Measurements from ENCODE around the gene ISL2. TPM values are rescaled to one million over a fixed set of nuclear protein-coding genes. Genes with fewer than 3 reads are reported as not detected.

The ISL2 gene
- total RNA-seq, 8 experiments from 2014 or later: 0.49 to 11.1 (median 1.6) TPM

DNA sequence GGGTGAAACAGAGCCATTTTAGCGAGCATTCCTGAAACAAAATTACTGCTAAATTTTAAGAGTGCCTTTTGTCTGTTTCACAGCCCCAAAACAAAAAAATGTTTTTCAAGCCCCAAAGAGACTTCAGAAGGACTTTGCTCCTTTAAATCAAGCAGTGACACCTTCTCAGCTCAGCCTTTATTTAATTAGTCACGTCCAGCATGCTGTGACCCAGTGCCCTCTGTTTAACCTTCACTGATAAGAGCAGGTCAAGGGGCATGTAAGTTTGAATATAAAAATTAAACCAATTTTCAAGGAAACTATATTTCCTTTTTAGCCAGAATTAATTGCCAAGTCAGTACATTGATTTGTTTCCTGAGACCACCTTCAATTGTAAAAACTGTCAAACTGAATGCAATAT is 40.6 kb downstream of the ISL2 start:
- 14 to 100% (median 50%) methylated on average over 1 to 2 of the region's 2 CpGs; no CpG with 5 or more reads in 1 of the 10 experiments for WGBS, 10 experiments
- in situ Hi-C loops (cut with MboI; ENCODE audit: low pct_unique_long_range_greater_than_20kb in 2 of 9, low sequenced_read_pairs in 9 of 9, unreplicated experiment in 9 of 9): no loop called here
- Histone ChIP-seq H3K27ac (no peak overlapping the region), H3K4me1 (replicated peaks in 1 of 2) (peaks cover 0 to 5% of the 10 kb centered on the region in 2 donors), H3K4me3 (no peak overlapping the region)
- ATAC-seq (replicated peaks in 6 of 8): no peak

- in situ Hi-C loops (cut with MboI; ENCODE audit: low pct_unique_long_range_greater_than_20kb in 2 of 9, low sequenced_read_pairs in 9 of 9, unreplicated experiment in 9 of 9): no loop called here
- no peak for ATAC-seq (replicated peaks in 6 of 8)
- H3K4me1 ChIP-seq (replicated peaks in 1 of 2): peaks cover 0 to 5% of the 10 kb centered on the region in 2 donors
- H3K4me3 ChIP-seq: no peak overlapping the region
- H3K27ac ChIP-seq: no peak overlapping the region
These were observed 41.2 kb downstream of the ISL2 start for GRCh38 chr15:76377751-76378150.

DNA sequence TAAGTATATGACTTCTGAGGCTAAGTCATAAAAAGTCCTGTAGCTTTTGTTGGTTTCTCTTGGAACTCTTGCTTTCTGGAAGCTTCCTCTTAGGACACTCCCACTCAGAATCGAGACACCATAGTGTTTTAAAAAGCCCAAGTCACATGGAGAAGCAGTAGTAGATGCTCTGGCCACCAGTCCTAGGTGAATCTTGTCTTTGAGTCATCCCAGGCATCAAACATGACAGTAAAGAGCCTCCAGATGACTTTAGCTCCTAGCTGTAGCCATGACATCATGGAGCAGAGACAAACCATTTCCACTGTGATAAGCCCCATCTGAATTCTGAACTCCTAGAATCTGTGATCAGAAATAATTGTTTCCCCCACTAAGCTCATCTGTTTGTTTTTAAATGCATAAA is 42.1 kb downstream of the ISL2 start:
- peaks cover 0 to 5% of the 10 kb centered on the region in 2 donors for H3K4me1 ChIP-seq (replicated peaks in 1 of 2)
- H3K4me3 ChIP-seq: no peak overlapping the region
- H3K27ac ChIP-seq: no peak overlapping the region
- 10 to 100% (median 100%) methylated on average over 1 of the region's 1 CpG; no CpG with 5 or more reads in 5 of the 10 experiments for WGBS, 10 experiments
- in situ Hi-C loops (cut with MboI; ENCODE audit: low pct_unique_long_range_greater_than_20kb in 2 of 9, low sequenced_read_pairs in 9 of 9, unreplicated experiment in 9 of 9): no loop called here
- no peak for ATAC-seq (replicated peaks in 6 of 8)

- no peak overlapping the region for H3K4me3 ChIP-seq
- no peak overlapping the region for H3K27ac ChIP-seq
- ATAC-seq (replicated peaks in 6 of 8): no peak
- 71 to 100% (median 89%) methylated on average over 1 of the region's 1 CpG; no CpG with 5 or more reads in 3 of the 10 experiments for WGBS, 10 experiments
- peaks cover 0 to 5% of the 10 kb centered on the region in 2 donors for H3K4me1 ChIP-seq (replicated peaks in 1 of 2)
- in situ Hi-C loops (cut with MboI; ENCODE audit: low pct_unique_long_range_greater_than_20kb in 2 of 9, low sequenced_read_pairs in 9 of 9, unreplicated experiment in 9 of 9): no loop called here
These were observed 43.7 kb downstream of the ISL2 start for GRCh38 chr15:76380249-76380648.

- peaks cover 0 to 5% of the 10 kb centered on the region in 2 donors for H3K4me1 ChIP-seq (replicated peaks in 1 of 2)
- 69 to 100% (median 80%) methylated on average over 1 to 4 of the region's 4 CpGs; no CpG with 5 or more reads in 1 of the 10 experiments for WGBS, 10 experiments
- no peak overlapping the region for H3K27ac ChIP-seq
- no peak overlapping the region for H3K4me3 ChIP-seq
- in situ Hi-C loops (cut with MboI; ENCODE audit: low pct_unique_long_range_greater_than_20kb in 2 of 9, low sequenced_read_pairs in 9 of 9, unreplicated experiment in 9 of 9): no loop called here
- no peak for ATAC-seq (replicated peaks in 6 of 8)
These were observed 44.8 kb downstream of the ISL2 start for GRCh38 chr15:76381366-76381765.

- no peak for ATAC-seq (replicated peaks in 6 of 8)
- Histone ChIP-seq H3K4me3 (no peak overlapping the region), H3K4me1 (replicated peaks in 1 of 2) (no peaks in the 10 kb centered on the region), H3K27ac (no peak overlapping the region)
- 75 to 100% (median 90%) methylated on average over 1 to 2 of the region's 2 CpGs; no CpG with 5 or more reads in 1 of the 10 experiments for WGBS, 10 experiments
- in situ Hi-C loops (cut with MboI; ENCODE audit: low pct_unique_long_range_greater_than_20kb in 2 of 9, low sequenced_read_pairs in 9 of 9, unreplicated experiment in 9 of 9): no loop called here
These were observed 46.6 kb downstream of the ISL2 start for GRCh38 chr15:76382987-76383728.

DNA sequence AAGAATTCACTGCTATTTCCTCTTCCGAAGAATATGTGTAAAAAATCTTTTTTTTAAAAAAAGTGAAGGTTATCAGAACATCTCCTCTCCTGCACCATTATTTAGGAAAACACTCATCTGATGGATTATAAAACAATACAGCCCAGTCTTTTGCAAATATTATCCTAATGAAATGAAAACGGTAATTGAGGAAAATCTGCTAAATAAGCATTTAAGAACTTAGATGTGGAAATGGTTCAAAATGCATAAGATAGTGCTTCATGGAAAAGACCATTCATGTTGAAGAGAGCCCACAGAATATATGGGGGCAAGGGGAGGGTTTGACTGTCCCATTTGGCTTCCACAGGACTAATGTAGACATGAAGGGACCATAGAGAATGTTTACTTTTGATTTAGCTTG is 47.8 kb downstream of the ISL2 start:
- Histone ChIP-seq H3K27ac (no peak overlapping the region), H3K4me1 (replicated peaks in 1 of 2) (no peaks in the 10 kb centered on the region), H3K4me3 (no peak overlapping the region)
- no peak for ATAC-seq (replicated peaks in 6 of 8)
- in situ Hi-C loops (cut with MboI; ENCODE audit: low pct_unique_long_range_greater_than_20kb in 2 of 9, low sequenced_read_pairs in 9 of 9, unreplicated experiment in 9 of 9): no loop called here
- WGBS, 10 experiments: 83 to 100% (median 100%) methylated on average over 1 to 2 of the region's 2 CpGs; no CpG with 5 or more reads in 1 of the 10 experiments

DNA sequence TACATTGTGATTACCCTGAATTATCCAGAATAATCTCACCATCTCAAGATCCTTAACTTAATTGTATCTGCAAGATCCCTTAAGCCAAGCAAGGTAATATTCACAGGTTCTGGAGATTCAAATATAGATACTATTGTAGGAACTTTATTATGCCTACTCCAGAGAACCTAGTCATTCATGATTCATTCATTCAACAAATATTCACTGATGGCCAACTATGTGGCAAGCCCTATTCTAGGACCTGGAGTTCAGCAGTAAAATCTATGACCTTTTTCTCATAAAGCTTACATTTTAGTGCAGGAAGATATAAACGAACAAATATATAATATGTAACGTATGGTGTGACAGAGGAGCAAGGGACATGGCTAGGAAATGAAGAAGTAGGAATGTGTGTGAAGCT is 49.6 kb downstream of the ISL2 start:
- in situ Hi-C loops (cut with MboI; ENCODE audit: low pct_unique_long_range_greater_than_20kb in 2 of 9, low sequenced_read_pairs in 9 of 9, unreplicated experiment in 9 of 9): no loop called here
- Histone ChIP-seq H3K27ac (no peak overlapping the region), H3K4me1 (replicated peaks in 1 of 2) (no peaks in the 10 kb centered on the region), H3K4me3 (no peak overlapping the region)
- 0 to 92% (median 83%) methylated on average over 1 to 2 of the region's 2 CpGs; no CpG with 5 or more reads in 2 of the 10 experiments for WGBS, 10 experiments
- ATAC-seq (replicated peaks in 6 of 8): no peak

DNA sequence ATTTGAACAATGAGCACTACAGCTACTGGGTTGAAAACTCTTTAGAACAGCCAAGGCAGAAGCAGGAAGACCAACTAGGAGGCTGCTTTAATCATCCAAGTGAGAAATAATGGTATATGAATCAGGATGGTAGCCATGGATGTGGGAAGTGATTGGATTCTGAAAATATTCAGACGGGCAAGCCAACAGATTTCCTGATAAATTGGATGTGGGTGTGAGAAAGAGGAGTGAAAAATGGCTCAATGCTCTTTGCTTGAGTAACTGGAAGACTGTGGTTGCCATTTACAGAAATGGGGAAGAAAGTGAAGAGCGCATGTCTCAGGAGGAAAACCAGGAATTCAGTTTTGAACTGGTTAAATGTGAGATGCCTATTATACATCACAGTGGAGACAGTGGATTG is 50.4 kb downstream of the ISL2 start:
- no peak for ATAC-seq (replicated peaks in 6 of 8)
- no peaks in the 10 kb centered on the region for H3K4me1 ChIP-seq (replicated peaks in 1 of 2)
- 50 to 100% (median 93%) methylated on average over 1 to 2 of the region's 2 CpGs; no CpG with 5 or more reads in 1 of the 10 experiments for WGBS, 10 experiments
- H3K4me3 ChIP-seq: no peak overlapping the region
- in situ Hi-C loops (cut with MboI; ENCODE audit: low pct_unique_long_range_greater_than_20kb in 2 of 9, low sequenced_read_pairs in 9 of 9, unreplicated experiment in 9 of 9): no loop called here
- no peak overlapping the region for H3K27ac ChIP-seq

DNA sequence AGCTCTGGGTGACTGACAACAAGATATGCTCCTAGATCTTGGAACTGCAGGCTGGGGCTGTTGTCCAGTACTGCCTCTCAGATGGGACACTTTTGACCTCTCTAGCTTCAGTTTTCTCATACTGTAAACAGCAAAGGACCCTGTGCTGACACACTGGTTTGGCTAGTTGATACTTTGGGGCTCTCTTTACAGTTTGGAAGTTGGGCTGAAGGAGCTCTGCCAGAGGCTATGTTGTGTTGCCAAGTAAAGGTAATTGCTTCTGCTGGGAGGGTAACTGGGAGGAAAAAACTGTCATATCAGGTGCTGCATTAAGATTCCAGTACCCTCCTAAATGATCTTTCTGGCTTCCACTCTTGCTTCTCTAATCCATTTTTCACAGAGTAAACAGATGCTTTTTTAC is 54.0 kb downstream of the ISL2 start:
- Histone ChIP-seq H3K27ac (no peak overlapping the region), H3K4me3 (no peak overlapping the region), H3K4me1 (replicated peaks in 1 of 2) (no peaks in the 10 kb centered on the region)
- no peak for ATAC-seq (replicated peaks in 6 of 8)
- in situ Hi-C loops (cut with MboI; ENCODE audit: low pct_unique_long_range_greater_than_20kb in 2 of 9, low sequenced_read_pairs in 9 of 9, unreplicated experiment in 9 of 9): no loop called here

DNA sequence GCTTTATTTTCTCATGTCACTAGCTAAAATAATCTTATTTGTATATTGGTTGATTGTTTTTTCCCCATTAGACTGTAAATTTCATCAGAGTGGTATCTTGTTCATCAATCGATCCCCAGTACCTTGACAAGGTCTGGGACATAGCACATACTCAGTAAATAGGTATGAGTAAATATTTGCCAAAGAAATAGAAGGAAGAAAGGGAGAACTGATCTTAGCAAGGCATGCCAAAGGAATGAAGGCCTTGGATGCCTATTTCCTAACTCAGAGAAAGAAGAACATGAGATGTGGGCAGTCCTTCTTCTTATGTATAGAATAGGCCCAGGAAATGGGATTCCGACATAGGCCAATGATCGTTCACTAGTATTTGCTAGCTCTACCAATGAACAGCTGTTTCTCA is 54.7 kb downstream of the ISL2 start:
- H3K27ac ChIP-seq: no peak overlapping the region
- H3K4me1 ChIP-seq (replicated peaks in 1 of 2): no peaks in the 10 kb centered on the region
- WGBS, 10 experiments: 88 to 100% (median 92%) methylated on average over 2 to 3 of the region's 3 CpGs; no CpG with 5 or more reads in 4 of the 10 experiments
- no peak overlapping the region for H3K4me3 ChIP-seq
- in situ Hi-C loops (cut with MboI; ENCODE audit: low pct_unique_long_range_greater_than_20kb in 2 of 9, low sequenced_read_pairs in 9 of 9, unreplicated experiment in 9 of 9): no loop called here
- ATAC-seq (replicated peaks in 6 of 8): no peak

GRCh38 chr15:76391847-76392246 is 55.3 kb downstream of the ISL2 start:
- Histone ChIP-seq H3K4me3 (no peak overlapping the region), H3K4me1 (replicated peaks in 1 of 2) (no peaks in the 10 kb centered on the region), H3K27ac (no peak overlapping the region)
- ATAC-seq (replicated peaks in 6 of 8): no peak
- in situ Hi-C loops (cut with MboI; ENCODE audit: low pct_unique_long_range_greater_than_20kb in 2 of 9, low sequenced_read_pairs in 9 of 9, unreplicated experiment in 9 of 9): no loop called here
